Ovary (tissue), 9 donors: ENCODE measurements around the gene SCN5A. TPM values are rescaled to one million over a fixed set of nuclear protein-coding genes. Genes with fewer than 3 reads are reported as not detected.
"Not testable (repeated sequence)": the region's sequence is repeated elsewhere in the genome, so short reads cannot be mapped to it uniquely, and the experiment has no call there.

Experiments
- DNase-seq, 5 donors: peaks; one replicate each; pipeline ENCODE4 v3.0.0-alpha.2; 2019 to 2020
- H3K27ac ChIP-seq, 2 donors: fragments of 200-600 bp; one replicate each; pipeline versions ENCODE4 v1.5.1 to v1.8.0; 2019 to 2022
- H3K27me3 ChIP-seq: fragments of 200-600 bp; one replicate; pipeline ENCODE4 v1.8.0; 2022
- H3K36me3 ChIP-seq: fragments of 200-600 bp; sonication (generic); one replicate; pipeline ENCODE4 v1.5.1; 2019
- H3K4me1 ChIP-seq: one replicate; pipeline ENCODE4 v1.8.1; 2013; ENCODE audit warnings: mild to moderate bottlenecking, moderate library complexity; ENCODE audit not compliant: insufficient read depth
- H3K4me3 ChIP-seq: fragments of 200-600 bp; sonication (generic); one replicate; pipeline ENCODE4 v1.5.1; 2017
- H3K9me3 ChIP-seq, 2 donors: fragments of 200-600 bp in 1 of 2; sonication (generic) in 1 of 2; one replicate each; pipeline versions ENCODE4 v1.5.1 to v1.8.1; 2013 to 2019; ENCODE audit warnings: mild to moderate bottlenecking in 1 of 2, moderate library complexity in 1 of 2
- EP300 ChIP-seq: sonication (generic); formaldehyde crosslinking; IDR thresholded peaks from one replicate; pipeline ENCODE4 v1.6.1; 2017; ENCODE audit warnings: antibody characterized with exemption
- POLR2A ChIP-seq: fragments of 450-650 bp; IDR thresholded peaks from one replicate; pipeline ENCODE4 v1.6.1; 2017; ENCODE audit warnings: antibody characterized with exemption, mild to moderate bottlenecking, moderate library complexity
- WGBS, 3 donors: extraction: QIAGEN DNeasy Blood & Tissue Kit in 1 of 3; methylation state at CpG; one replicate each; pipeline versions ENCODE4 v1.1.5 to v1.1.7; 2013 to 2017; 5-methylcytosine and 5-hydroxymethylcytosine counted together
- intact Hi-C, 4 donors: fragments of 100-400 bp; cut with DNase I; formaldehyde crosslinking; loops; one replicate each; pipeline versions ENCODE4 v1.11.0 to v1.15.1; 2022 to 2023
- polyA plus RNA-seq, 2 donors: library from polyadenylated mRNA; stranded (reverse); fragments of 200-250 nt in 1 of 2; fragments of 350-450 nt in 1 of 2; fragmentation: Illumina TruSeq in 1 of 2; extraction: RNeasy Lipid Tissue Mini Kit (QIAGEN cat#74804) in 1 of 2; gene quantifications; one replicate each; pipeline ENCODE4 v1.2.3, GENCODE V29; 2013 to 2014
- total RNA-seq, 7 donors: library from RNA; depleted of rRNA in 2 of 7; stranded (reverse); fragments of >200 nt in 2 of 7; fragmentation: NEBNext Ultra II Directional in 3 of 7; extraction: Animal tissue kit (Norgen Biotek cat#: 25700) in 3 of 7; gene quantifications; one replicate each; pipeline versions ENCODE4 v1.1.0 to v1.2.4, GENCODE V29; 2016 to 2023
- TF ChIP-seq, protein P1 (sequence below), 3 donors: fragments of 450-650 bp in 2 of 3; fragments of 200-600 bp in 1 of 3; IDR thresholded peaks; one replicate each; pipeline versions ENCODE4 v1.5.1 to v1.8.0; 2016 to 2022; ENCODE audit warnings: antibody characterized with exemption in 3 of 3, mild to moderate bottlenecking in 1 of 3
- donor health status: DM: no; HTN: no; CAD: no; lungs with moderate emphysema.
- donor health status: DM: no; HTN: no; CAD: no.
- donor health status: Bipolar disorder and iron deficiency.
- donor health status: DM: yes; HTN: yes; CAD: no.
- donor health status: DM: no; HTN: no; CAD: no.
- donor health status: DM: yes; HTN: yes; CAD: no.

Gene SCN5A
- total and polyA plus RNA-seq, 9 donors, result 0.67 to 4.7 (median 2.1) TPM

DNA sequence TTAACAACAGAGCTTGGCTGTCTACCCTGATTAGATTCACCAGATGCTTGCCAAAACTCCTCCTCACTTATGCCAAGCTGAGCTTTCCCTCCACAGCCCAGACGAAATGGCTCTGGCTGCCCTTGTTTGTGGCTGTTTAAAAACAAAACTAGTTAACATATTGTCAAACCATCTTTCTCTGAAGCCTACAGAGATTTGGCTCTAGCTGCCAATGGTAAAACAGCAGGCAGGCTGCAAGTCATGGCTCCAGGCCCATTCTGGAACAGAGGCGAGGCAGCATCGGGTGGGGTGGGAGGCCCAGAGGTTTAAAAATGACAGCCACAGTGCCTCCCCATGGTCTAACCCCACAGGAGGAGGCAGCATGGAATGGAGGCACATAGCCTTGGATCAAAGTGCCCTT lies 75.9 kb downstream of the SCN5A start:
- no peaks in the 10 kb centered on the region for H3K4me1 ChIP-seq
- no peaks in the 10 kb centered on the region for H3K9me3 ChIP-seq
- WGBS, 3 donors, result 51 to 78% (median 75%) methylated on average over 3 of the region's 3 CpGs
- DNase-seq, result no peak
- no peak overlapping the region for H3K27ac ChIP-seq
- H3K27me3 ChIP-seq, result no peaks in the 10 kb centered on the region
- H3K36me3 ChIP-seq, result no peaks in the 10 kb centered on the region
- intact Hi-C loops, result no loop called here
- no peak overlapping the region for H3K4me3 ChIP-seq
- no peak for TF ChIP-seq EP300
- TF ChIP-seq POLR2A, result no peak
- TF ChIP-seq, protein P1, sequence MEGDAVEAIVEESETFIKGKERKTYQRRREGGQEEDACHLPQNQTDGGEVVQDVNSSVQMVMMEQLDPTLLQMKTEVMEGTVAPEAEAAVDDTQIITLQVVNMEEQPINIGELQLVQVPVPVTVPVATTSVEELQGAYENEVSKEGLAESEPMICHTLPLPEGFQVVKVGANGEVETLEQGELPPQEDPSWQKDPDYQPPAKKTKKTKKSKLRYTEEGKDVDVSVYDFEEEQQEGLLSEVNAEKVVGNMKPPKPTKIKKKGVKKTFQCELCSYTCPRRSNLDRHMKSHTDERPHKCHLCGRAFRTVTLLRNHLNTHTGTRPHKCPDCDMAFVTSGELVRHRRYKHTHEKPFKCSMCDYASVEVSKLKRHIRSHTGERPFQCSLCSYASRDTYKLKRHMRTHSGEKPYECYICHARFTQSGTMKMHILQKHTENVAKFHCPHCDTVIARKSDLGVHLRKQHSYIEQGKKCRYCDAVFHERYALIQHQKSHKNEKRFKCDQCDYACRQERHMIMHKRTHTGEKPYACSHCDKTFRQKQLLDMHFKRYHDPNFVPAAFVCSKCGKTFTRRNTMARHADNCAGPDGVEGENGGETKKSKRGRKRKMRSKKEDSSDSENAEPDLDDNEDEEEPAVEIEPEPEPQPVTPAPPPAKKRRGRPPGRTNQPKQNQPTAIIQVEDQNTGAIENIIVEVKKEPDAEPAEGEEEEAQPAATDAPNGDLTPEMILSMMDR (IDR thresholded peaks at IDR 0.05), result no peak

DNA sequence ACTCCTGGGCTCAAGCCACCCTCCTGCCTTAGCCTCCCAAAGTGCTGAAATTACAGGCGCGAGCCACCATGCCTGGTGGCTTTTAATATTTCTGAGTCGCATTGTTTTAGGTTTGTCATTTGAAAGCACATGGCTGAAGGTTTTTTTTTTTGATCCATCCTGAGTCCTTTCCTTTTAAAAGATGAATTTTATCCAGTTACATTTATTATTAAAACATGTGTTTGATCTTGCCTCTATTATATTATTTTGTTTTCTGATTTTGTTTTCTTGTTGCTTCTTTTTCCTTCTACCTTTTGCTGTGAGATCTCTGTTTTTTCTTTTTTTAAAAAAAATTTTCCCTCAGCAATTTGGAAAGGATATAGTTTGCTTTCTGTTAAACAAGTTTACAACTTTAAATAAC lies 76.4 kb downstream of the SCN5A start:
- intact Hi-C loops, result no loop called here
- no peak overlapping the region for H3K27ac ChIP-seq
- H3K36me3 ChIP-seq, result no peaks in the 10 kb centered on the region
- no peak overlapping the region for H3K4me3 ChIP-seq
- H3K27me3 ChIP-seq, result no peaks in the 10 kb centered on the region
- 93 to 98% (median 97%) methylated on average over 3 of the region's 3 CpGs for WGBS, 3 donors
- no peaks in the 10 kb centered on the region for H3K9me3 ChIP-seq
- no peak for DNase-seq
- TF ChIP-seq POLR2A (no peak), EP300 (no peak)
- TF ChIP-seq, protein P1 (IDR thresholded peaks at IDR 0.05), result no peak
- no peaks in the 10 kb centered on the region for H3K4me1 ChIP-seq

DNA sequence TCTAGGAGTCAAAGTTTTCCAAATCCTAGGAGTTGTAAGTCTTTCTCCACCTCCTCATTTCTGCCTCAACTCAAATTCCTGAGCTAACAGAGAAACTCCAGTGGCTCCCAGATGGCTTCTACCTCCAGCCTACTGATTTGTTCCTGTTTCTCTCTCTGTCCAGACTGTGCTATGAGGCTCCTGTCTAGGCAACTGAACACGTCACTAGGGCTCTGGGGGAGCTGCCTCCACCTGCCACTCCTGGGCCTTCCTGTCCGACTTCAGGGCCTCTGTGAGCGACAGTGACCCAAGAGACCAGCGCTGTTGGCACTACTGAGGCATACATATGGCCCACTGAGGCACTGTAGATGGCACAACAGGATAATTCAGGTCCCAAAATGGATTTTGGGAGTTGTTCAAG lies 82.0 kb downstream of the SCN5A start:
- Histone ChIP-seq H3K4me1 (no peaks in the 10 kb centered on the region), H3K27ac (no peak overlapping the region), H3K4me3 (no peak overlapping the region), H3K36me3 (no peaks in the 10 kb centered on the region), H3K27me3 (no peaks in the 10 kb centered on the region), H3K9me3 (no peaks in the 10 kb centered on the region)
- intact Hi-C loops, result no loop called here
- TF ChIP-seq EP300, result no peak
- WGBS, 3 donors, result 88 to 91% (median 89%) methylated on average over 4 of the region's 4 CpGs
- no peak for DNase-seq

DNA sequence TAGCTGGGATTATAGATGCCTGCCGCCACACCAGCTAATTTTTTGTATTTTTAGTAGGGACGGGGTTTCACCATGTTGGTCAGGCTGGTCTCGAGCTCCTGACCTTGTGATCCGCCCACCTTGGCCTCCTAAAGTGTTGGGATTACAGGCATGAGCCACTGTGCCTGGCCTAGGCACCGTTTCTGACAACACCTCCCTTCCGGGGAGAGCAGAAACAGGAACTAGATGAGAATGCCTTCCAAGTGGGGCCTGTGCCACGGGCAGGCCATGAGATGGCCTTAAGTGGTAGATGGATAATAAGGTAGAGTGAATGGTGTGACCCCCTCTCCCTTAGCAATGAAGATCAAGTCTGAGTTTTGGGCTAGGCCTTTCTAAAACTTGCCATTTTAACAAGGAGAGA lies 82.7 kb downstream of the SCN5A start:
- H3K27me3 ChIP-seq, H3K4me1 ChIP-seq, intact Hi-C loops, H3K4me3 ChIP-seq, H3K36me3 ChIP-seq, H3K27ac ChIP-seq, H3K9me3 ChIP-seq: not testable (repeated sequence)
- WGBS, 3 donors, result 84 to 87% (median 86%) methylated on average over 7 of the region's 7 CpGs
- peak in 1 of 5 donors; percentile 3 for DNase-seq

DNA sequence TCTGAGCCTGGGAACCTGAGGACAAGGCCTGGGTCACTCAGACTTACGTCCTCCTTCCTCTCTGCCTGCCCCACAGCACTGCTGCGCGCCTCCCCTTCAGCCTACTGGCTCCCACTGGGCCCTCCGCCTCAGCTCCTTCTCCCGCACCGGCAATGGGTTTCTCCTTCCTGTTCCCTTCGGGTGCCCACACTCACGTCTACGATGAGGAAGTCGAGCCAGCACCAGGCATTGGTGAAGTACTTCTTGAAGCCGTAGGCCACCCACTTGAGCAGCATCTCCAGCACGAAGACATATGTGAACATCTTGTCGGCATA lies 83.3 kb downstream of the SCN5A start:
- no peaks in the 10 kb centered on the region for H3K27me3 ChIP-seq
- peak in 1 of 5 donors; percentile 5 for DNase-seq
- H3K4me1 ChIP-seq, result no peaks in the 10 kb centered on the region
- intact Hi-C loops, result no loop called here
- H3K36me3 ChIP-seq, result no peaks in the 10 kb centered on the region
- TF ChIP-seq POLR2A (no peak), EP300 (no peak)
- TF ChIP-seq, protein P1 (IDR thresholded peaks at IDR 0.05), result no peak
- no peaks in the 10 kb centered on the region for H3K9me3 ChIP-seq
- no peak overlapping the region for H3K27ac ChIP-seq
- WGBS, 3 donors, result 95 to 97% (median 96%) methylated on average over 13 of the region's 13 CpGs
- H3K4me3 ChIP-seq, result no peak overlapping the region
